Dermis blood vessel endothelial cell (primary cell): ENCODE measurements around the gene ZNF512. TPM values are rescaled to one million over a fixed set of nuclear protein-coding genes. Genes with fewer than 3 reads are reported as not detected.
"Not testable (repeated sequence)": the region's sequence is repeated elsewhere in the genome, so short reads cannot be mapped to it uniquely, and the experiment has no call there.

ENCODE experiments used
- DNase-seq: peaks from one replicate; pipeline ENCODE4 v3.0.0; 2010
- total RNA-seq: library from RNA; depleted of rRNA; stranded (reverse); fragments of >200 nt; gene quantifications from 2 replicates; pipeline ENCODE4 v1.2.3, GENCODE V29; 2014

The ZNF512 gene
- total RNA-seq, result 23.5 and 34.2 TPM in 2 replicates

- DNase-seq, result peak; percentile 90
Observed at GRCh38 chr2:27582695-27583389, at the start of gene ZNF512. TSS of gene ZNF512 (plus strand) at chr2:27583042. CDS start at chr2:27583113, 71 bp downstream.

GRCh38 chr2:27537287-27537686 is 45.6 kb upstream of the ZNF512 start:
- peak; percentile 15 for DNase-seq

GRCh38 chr2:27538839-27539450 is 43.9 kb upstream of the ZNF512 start:
- DNase-seq, result not testable (repeated sequence)

- not testable (repeated sequence) for DNase-seq
Observed at GRCh38 chr2:27539649-27540048, 43.2 kb upstream of the ZNF512 start.

- DNase-seq, result no peak
Observed at GRCh38 chr2:27544143-27544821, 38.6 kb upstream of the ZNF512 start.

GRCh38 chr2:27545348-27546141 is 37.3 kb upstream of the ZNF512 start:
- no peak for DNase-seq

- DNase-seq, result no peak
Observed at GRCh38 chr2:27549303-27549702, 33.5 kb upstream of the ZNF512 start.

GRCh38 chr2:27551514-27551913 is 31.3 kb upstream of the ZNF512 start:
- DNase-seq, result no peak

GRCh38 chr2:27552941-27553340 is 29.9 kb upstream of the ZNF512 start:
- DNase-seq, result no peak

- not testable (repeated sequence) for DNase-seq
Observed at GRCh38 chr2:27554451-27554850, 28.4 kb upstream of the ZNF512 start.

- no peak for DNase-seq
Observed at GRCh38 chr2:27559228-27559627, 23.6 kb upstream of the ZNF512 start.

GRCh38 chr2:27561060-27561459 is 21.8 kb upstream of the ZNF512 start:
- no peak for DNase-seq

GRCh38 chr2:27566628-27567027 is 16.2 kb upstream of the ZNF512 start:
- peak; percentile 85 for DNase-seq

- DNase-seq, result no peak
Observed at GRCh38 chr2:27569398-27569797, 13.4 kb upstream of the ZNF512 start.

GRCh38 chr2:27571197-27571596 is 11.6 kb upstream of the ZNF512 start:
- no peak for DNase-seq

GRCh38 chr2:27571681-27572080 is 11.2 kb upstream of the ZNF512 start:
- no peak for DNase-seq

GRCh38 chr2:27572439-27572838 is 10.4 kb upstream of the ZNF512 start:
- no peak for DNase-seq

GRCh38 chr2:27572998-27573429 is 9.8 kb upstream of the ZNF512 start:
- no peak for DNase-seq

GRCh38 chr2:27573452-27573851 is 9.4 kb upstream of the ZNF512 start:
- no peak for DNase-seq

GRCh38 chr2:27581417-27582128 is 1.3 kb upstream of the ZNF512 start:
- DNase-seq, result no peak

- DNase-seq, result peak; percentile 9
Observed at GRCh38 chr2:27582129-27582694, 630 bp upstream of the ZNF512 start.

GRCh38 chr2:27583390-27583915 is 611 bp downstream of the ZNF512 start:
- peak; percentile 43 for DNase-seq
